Subcutaneous abdominal adipose tissue (tissue), 5 donors: ENCODE data around the gene TMEM213.

Experiments
- H3K27ac ChIP-seq: one replicate; pipeline ENCODE4 v1.7.0; 2013; ENCODE audit warnings: low read depth, mild to moderate bottlenecking, inconsistent platforms, low read length, moderate library complexity
- H3K27me3 ChIP-seq, 5 donors: one replicate each; pipeline ENCODE4 v1.7.0; 2013; ENCODE audit warnings: low read length in 5 of 5, inconsistent platforms in 1 of 5; ENCODE audit not compliant: control insufficient read depth in 5 of 5, insufficient read depth in 4 of 5
- H3K36me3 ChIP-seq, 5 donors: one replicate each; pipeline ENCODE4 v1.7.0; 2013; ENCODE audit warnings: low read length in 5 of 5; ENCODE audit not compliant: control insufficient read depth in 5 of 5, insufficient read depth in 5 of 5
- H3K4me1 ChIP-seq, 5 donors: one replicate each; pipeline ENCODE4 v1.7.0; 2013; ENCODE audit warnings: low read length in 5 of 5, mild to moderate bottlenecking in 3 of 5, moderate library complexity in 1 of 5; ENCODE audit not compliant: control insufficient read depth in 5 of 5, insufficient read depth in 5 of 5
- H3K4me3 ChIP-seq, 5 donors: one replicate each; pipeline ENCODE4 v1.7.0; 2013; ENCODE audit warnings: low read length in 5 of 5, low read depth in 1 of 5
- H3K9ac ChIP-seq, 5 donors: one replicate each; pipeline ENCODE4 v1.7.0; 2013; ENCODE audit warnings: low read length in 5 of 5, mild to moderate bottlenecking in 4 of 5, moderate library complexity in 3 of 5
- H3K9me3 ChIP-seq, 5 donors: one replicate each; pipeline ENCODE4 v1.7.0; 2013; ENCODE audit warnings: low read length in 5 of 5; ENCODE audit not compliant: control insufficient read depth in 5 of 5
- donor health status: healthy.
- donor health status: healthy.
- donor health status: healthy.
- donor health status: healthy.
- donor health status: healthy.

Gene TMEM213

DNA sequence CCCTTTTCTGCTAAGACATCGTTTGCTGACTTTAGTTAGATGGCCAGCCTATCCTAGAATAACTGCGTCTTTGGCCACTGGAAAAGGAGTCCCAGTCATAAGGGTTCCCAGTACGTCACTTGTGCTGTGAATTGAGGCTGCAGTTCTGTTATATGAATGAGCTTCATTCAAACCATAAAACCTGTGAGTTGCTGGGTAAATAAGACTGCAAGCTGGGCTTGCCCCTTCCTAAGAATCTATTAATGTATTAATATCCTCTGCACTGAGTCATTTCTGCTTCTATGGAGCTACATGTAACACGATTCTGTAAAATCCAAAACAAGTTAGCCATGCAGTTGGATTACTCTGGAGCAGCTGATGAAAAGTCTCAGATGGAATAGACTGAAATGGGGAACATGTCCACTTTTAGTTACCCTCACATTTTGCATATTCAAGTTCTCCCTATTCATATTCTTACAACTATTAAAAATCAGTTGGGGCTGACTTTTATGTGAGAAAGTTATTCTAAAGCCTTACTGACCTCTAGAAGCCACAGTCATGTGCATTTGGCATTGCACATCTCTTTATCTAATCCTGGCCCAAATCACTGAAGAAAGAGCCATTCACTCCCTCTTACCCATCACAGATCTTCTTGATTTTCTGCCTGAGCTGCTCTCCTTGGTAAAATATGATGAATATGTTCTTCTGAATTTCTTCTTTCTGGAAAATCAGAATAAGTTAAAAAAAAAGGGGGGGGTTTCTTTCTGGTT lies 41.8 kb upstream of the TMEM213 start:
- Histone ChIP-seq H3K36me3 (no peaks in the 10 kb centered on the region), H3K9me3 (no peaks in the 10 kb centered on the region), H3K4me3 (no peak overlapping the region), H3K4me1 (no peaks in the 10 kb centered on the region), H3K27me3 (peaks cover 0 to 12% (median 1%) of the 10 kb centered on the region in 5 donors), H3K9ac (no peak overlapping the region), H3K27ac (no peak overlapping the region)

DNA sequence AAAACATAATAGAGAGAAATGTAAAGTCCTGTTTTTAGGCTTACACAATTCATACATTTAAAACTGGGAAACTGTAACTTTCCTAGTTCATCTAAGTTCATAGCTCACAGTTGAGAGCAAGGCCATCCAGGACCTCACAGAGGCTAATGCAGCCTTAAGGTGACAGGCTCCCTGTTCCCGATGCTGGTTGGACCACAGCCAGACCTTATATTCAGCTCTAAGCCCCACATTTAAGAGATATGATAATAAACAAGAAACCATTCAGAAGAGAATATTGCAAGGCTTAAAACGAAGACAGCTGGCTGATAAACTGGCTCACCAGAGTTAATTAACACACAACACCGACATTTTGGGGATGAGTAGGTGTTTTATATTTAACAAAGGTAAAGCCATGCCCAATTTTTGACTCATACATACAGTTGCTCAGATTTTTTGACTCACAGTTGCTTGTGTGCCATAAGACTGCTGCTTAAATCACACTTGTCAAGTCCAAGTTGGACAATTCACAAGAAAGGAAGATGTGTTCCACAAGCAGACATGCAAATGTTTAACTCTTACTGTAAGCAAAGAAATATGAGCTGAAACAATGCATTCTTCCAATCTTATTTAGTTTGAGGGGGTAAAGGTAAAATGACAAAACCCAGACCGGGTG lies 41.1 kb upstream of the TMEM213 start:
- H3K27ac ChIP-seq, result no peak overlapping the region
- peaks cover 0 to 6% (median 0%) of the 10 kb centered on the region in 5 donors for H3K27me3 ChIP-seq
- H3K4me1 ChIP-seq, result no peaks in the 10 kb centered on the region
- no peak overlapping the region for H3K4me3 ChIP-seq
- H3K9ac ChIP-seq, result no peak overlapping the region
- no peaks in the 10 kb centered on the region for H3K9me3 ChIP-seq
- H3K36me3 ChIP-seq, result no peaks in the 10 kb centered on the region

DNA sequence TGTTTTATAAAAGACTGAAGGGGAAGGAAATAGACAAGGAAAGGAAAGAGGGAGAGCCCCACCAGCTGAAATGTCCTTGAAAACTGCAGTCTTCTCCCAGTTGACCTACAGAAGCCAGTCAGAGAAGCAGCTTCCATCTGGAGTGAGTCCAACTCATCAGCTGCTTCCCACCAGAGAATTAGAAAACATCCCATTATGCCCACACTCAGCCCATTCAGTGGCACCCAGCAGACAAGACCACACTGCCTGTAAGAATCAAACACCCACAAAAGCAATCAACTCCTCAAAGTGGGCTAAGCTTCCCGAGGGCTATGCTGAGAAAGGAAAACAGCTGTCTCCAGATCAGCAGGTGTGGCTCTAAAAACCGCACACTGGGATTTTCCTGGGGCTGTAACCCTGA lies 29.6 kb upstream of the TMEM213 start:
- H3K9me3 ChIP-seq, result no peaks in the 10 kb centered on the region
- no peak overlapping the region for H3K9ac ChIP-seq
- no peaks in the 10 kb centered on the region for H3K4me1 ChIP-seq
- H3K4me3 ChIP-seq, result no peak overlapping the region
- H3K27me3 ChIP-seq, result peaks cover 0 to 2% (median 0%) of the 10 kb centered on the region in 5 donors
- no peak overlapping the region for H3K27ac ChIP-seq
- no peaks in the 10 kb centered on the region for H3K36me3 ChIP-seq

DNA sequence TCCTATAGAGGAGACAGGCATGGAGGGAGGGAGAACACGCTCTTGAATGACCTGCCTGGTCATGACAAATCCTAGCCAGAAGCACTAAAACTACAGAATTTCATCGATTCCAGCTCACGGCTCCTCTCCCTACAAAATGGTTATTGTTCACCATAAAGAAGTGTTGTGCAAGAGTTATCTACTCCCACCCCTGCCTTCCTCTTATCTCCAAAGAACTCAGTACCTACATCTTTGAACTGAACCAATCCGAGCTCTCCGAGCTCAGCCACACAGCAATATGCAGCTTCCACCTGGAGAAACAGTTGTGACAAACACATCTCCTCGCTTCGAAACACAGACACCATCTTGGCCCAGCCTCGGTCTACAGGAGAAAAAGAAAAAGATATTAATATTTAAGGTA lies 26.9 kb upstream of the TMEM213 start:
- Histone ChIP-seq H3K27ac (no peak overlapping the region), H3K36me3 (no peaks in the 10 kb centered on the region), H3K4me3 (no peak overlapping the region), H3K4me1 (no peaks in the 10 kb centered on the region), H3K9ac (no peak overlapping the region), H3K27me3 (peaks cover 0 to 6% (median 0%) of the 10 kb centered on the region in 5 donors), H3K9me3 (no peaks in the 10 kb centered on the region)

GRCh38 chr7:138773176-138773575 lies 24.6 kb upstream of the TMEM213 start:
- no peaks in the 10 kb centered on the region for H3K36me3 ChIP-seq
- H3K4me3 ChIP-seq, result no peak overlapping the region
- H3K9me3 ChIP-seq, result no peaks in the 10 kb centered on the region
- no peak overlapping the region for H3K27ac ChIP-seq
- no peaks in the 10 kb centered on the region for H3K4me1 ChIP-seq
- no peak overlapping the region for H3K9ac ChIP-seq
- peaks cover 0 to 6% (median 0%) of the 10 kb centered on the region in 5 donors for H3K27me3 ChIP-seq

DNA sequence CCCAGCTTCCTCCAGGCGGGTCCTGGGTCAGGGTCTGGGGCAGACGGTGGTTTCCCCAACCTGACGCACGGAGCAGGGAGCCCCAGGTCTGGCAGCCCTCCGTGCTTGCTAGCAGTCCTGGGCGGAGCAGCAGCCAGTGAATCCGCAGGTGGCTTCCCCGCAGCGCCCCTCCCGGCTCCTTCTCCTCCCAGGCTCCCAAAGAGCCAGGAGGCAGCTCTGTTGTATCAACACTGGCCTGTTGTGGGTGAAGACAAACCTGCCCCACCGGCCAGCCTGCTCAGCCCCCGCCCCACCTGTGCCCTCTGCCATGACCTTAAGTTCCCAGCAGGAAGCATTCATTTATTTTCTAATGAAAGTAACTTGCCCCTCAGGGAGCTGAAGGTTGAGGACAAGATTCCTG lies 24.0 kb upstream of the TMEM213 start:
- Histone ChIP-seq H3K36me3 (no peaks in the 10 kb centered on the region), H3K27ac (no peak overlapping the region), H3K4me1 (no peaks in the 10 kb centered on the region), H3K27me3 (peaks cover 0 to 6% (median 0%) of the 10 kb centered on the region in 5 donors), H3K4me3 (no peak overlapping the region), H3K9ac (no peak overlapping the region), H3K9me3 (no peaks in the 10 kb centered on the region)

DNA sequence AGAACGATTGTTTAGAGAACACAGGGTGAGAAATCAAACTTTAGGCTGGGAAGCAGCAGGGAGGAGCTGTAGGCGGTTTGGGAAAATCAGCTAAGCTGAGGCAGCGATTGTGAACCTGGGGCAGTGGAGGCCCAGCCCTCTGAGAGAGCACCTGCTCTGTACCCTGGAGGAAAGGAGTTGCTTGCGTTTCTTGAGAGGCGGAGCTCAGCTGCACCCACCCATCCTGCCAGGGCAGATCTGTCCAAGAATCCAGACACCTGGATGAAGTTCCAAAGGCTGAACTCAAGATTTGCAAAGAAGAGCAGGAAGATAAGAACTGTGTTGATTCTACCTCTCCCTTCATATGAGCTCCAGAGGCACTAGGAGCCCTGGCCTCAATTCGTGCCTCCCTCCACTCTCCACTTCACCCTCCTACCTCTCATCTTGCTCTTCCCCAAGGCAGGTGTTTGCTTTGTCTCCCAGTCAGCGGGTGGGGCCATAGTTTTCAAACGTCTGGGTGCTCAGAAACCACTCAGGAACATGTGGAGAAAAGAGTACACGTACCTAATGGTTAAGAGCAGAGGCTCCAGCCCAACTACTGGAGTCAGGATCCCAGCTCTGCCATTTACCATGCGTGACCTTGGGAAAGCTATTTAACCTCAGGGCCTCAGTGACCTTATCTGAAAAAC lies 21.5 kb upstream of the TMEM213 start:
- Histone ChIP-seq H3K9ac (no peak overlapping the region), H3K27me3 (peaks cover 0 to 6% (median 0%) of the 10 kb centered on the region in 5 donors), H3K4me1 (no peaks in the 10 kb centered on the region), H3K9me3 (no peaks in the 10 kb centered on the region), H3K4me3 (no peak overlapping the region), H3K27ac (no peak overlapping the region), H3K36me3 (no peaks in the 10 kb centered on the region)

DNA sequence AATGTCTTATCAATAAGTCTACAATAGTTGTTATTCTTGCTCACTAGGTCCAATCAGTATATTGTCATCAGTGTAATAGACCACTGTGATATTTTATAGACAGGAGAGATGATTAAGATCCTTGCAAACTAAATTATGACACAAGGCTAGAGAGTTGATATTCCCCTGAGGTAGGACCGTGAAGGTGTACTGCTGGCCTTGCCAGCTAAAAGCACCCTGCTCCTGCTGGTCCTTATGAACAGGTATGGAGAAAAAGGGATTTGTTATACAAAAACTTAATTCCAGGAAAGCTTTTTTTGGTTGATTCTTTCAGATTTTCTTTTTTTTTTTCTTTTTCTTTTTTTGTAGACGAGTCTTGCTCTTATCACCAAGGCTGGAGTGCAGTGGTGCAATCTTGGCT lies 16.8 kb upstream of the TMEM213 start:
- no peak overlapping the region for H3K9ac ChIP-seq
- peaks cover 0 to 4% (median 0%) of the 10 kb centered on the region in 5 donors for H3K9me3 ChIP-seq
- no peaks in the 10 kb centered on the region for H3K4me1 ChIP-seq
- no peaks in the 10 kb centered on the region for H3K27me3 ChIP-seq
- no peak overlapping the region for H3K27ac ChIP-seq
- H3K4me3 ChIP-seq, result no peak overlapping the region
- no peaks in the 10 kb centered on the region for H3K36me3 ChIP-seq

- Histone ChIP-seq H3K27ac (no peak overlapping the region), H3K9me3 (peaks cover 0 to 4% (median 0%) of the 10 kb centered on the region in 5 donors), H3K9ac (no peak overlapping the region), H3K36me3 (no peaks in the 10 kb centered on the region), H3K4me3 (no peak overlapping the region), H3K27me3 (peaks cover 0 to 3% (median 0%) of the 10 kb centered on the region in 5 donors), H3K4me1 (no peaks in the 10 kb centered on the region)
These were observed 13.1 kb upstream of the TMEM213 start for GRCh38 chr7:138784692-138785091.
